ENCODE results near the gene SULT1A1.

SULT1A1 gene

DNA sequence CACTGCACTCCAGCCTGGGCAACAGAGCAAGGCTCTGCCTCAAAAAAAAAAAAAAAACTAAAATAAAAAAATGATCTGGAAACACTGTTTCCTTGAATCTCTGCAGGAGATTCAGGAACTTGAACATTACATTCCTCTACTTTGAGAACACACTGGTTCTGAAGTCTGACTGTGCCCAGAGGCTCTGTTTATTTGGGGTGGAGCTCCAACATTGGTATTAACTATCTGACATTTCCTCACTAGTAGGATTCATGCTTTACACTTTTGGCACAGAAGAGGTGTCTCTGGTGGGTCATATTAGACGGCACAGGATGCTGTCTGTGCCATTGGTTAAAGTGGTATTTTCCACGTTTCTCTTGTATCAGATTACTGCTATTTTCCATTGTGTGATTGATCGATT, 23.4 kb downstream of the SULT1A1 start:
- TF ChIP-seq, protein P1, sequence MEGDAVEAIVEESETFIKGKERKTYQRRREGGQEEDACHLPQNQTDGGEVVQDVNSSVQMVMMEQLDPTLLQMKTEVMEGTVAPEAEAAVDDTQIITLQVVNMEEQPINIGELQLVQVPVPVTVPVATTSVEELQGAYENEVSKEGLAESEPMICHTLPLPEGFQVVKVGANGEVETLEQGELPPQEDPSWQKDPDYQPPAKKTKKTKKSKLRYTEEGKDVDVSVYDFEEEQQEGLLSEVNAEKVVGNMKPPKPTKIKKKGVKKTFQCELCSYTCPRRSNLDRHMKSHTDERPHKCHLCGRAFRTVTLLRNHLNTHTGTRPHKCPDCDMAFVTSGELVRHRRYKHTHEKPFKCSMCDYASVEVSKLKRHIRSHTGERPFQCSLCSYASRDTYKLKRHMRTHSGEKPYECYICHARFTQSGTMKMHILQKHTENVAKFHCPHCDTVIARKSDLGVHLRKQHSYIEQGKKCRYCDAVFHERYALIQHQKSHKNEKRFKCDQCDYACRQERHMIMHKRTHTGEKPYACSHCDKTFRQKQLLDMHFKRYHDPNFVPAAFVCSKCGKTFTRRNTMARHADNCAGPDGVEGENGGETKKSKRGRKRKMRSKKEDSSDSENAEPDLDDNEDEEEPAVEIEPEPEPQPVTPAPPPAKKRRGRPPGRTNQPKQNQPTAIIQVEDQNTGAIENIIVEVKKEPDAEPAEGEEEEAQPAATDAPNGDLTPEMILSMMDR (IDR thresholded peaks at IDR 0.05; ENCODE audit: insufficient read depth, low read length, missing control alignments): no peak
- ChIA-PET POLR2A (no interaction called here), CTCF (interaction anchor here (0.6 to 1.3 kb wide), 3 partner anchors 8 to 32 kb away, joined by 3 to 5 read pairs (median 3); no protein-coding TSS in a partner anchor)
- DNase-seq (ENCODE audit: low read depth, low spot score): no peak
- H3K4me3 ChIP-seq (ENCODE audit: low read depth, low read length): no peak overlapping the region

GRCh38 chr16:28585674-28586073, 24.2 kb downstream of the SULT1A1 start:
- no peak overlapping the region for H3K4me3 ChIP-seq (ENCODE audit: low read depth, low read length)
- CTCF ChIA-PET: interaction anchor here (1.1 to 1.3 kb wide), 2 partner anchors 9 to 31 kb away, joined by 3 to 5 read pairs; no protein-coding TSS in a partner anchor
- TF ChIP-seq, protein P1 (IDR thresholded peaks at IDR 0.05; ENCODE audit: insufficient read depth, low read length, missing control alignments): no peak
- DNase-seq (ENCODE audit: low read depth, low spot score): no peak
- POLR2A ChIA-PET: no interaction called here

- no peak overlapping the region for H3K4me3 ChIP-seq (ENCODE audit: low read depth, low read length)
- DNase-seq (ENCODE audit: low read depth, low spot score): no peak
- POLR2A ChIA-PET: no interaction called here
- CTCF ChIA-PET: no interaction called here
- TF ChIP-seq, protein P1 (IDR thresholded peaks at IDR 0.05; ENCODE audit: insufficient read depth, low read length, missing control alignments): no peak
These were observed 29.0 kb downstream of the SULT1A1 start for GRCh38 chr16:28580726-28581315.

DNA sequence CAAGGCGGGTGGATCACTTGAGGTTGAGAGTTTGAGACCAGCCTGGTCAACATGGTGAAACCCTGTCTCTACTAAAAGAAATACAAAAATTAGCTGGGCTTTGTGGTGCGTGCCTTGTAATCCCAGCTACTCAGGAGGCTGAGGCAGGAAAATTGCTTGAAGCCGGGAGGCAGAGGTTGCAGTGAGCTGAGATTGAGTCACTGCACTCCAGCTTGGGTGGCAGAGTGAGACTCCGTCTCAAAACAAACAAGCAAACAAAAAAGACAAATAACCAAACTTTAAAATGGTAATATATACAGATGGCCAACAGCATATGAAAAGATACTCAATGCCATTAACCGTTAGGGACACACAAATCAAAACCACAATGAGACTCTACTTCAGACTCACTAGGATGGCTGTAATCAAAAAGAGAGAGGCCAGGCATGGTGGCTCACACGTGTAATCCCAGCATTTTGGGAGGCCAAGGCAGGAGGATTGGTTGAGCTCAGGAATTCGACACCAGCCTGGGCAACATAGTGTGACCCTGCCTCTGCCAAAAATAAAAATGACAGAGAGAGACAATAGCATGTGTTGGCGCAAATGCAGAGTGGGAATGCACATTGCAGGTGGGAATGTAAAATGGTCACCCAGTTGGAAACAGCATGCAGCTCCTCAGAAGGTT, 34.3 kb downstream of the SULT1A1 start:
- POLR2A ChIA-PET: no interaction called here
- TF ChIP-seq, protein P1 (IDR thresholded peaks at IDR 0.05; ENCODE audit: insufficient read depth, low read length, missing control alignments): no peak
- no peak overlapping the region for H3K4me3 ChIP-seq (ENCODE audit: low read depth, low read length)
- CTCF ChIA-PET: no interaction called here
- DNase-seq (ENCODE audit: low read depth, low spot score): no peak

DNA sequence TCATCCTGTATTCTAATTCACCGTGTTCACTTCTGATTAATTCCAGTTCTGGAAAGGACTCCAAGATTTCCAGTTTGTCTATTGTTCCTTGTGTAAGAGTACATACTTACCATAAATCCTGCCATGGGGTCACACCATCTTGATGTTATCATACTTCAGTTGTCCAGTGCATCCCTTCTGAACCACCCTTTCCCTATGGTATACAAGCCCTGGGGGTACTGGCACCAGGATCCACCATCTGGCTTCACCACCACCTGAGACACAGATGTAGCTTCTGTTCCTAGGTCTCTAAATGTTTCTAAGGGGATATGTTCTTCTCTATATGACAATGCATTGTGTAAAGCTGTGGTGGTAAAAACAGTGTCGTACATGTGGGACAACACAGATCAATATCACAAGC, 34.9 kb downstream of the SULT1A1 start:
- no peak for DNase-seq (ENCODE audit: low read depth, low spot score)
- TF ChIP-seq, protein P1 (IDR thresholded peaks at IDR 0.05; ENCODE audit: insufficient read depth, low read length, missing control alignments): no peak
- ChIA-PET POLR2A (no interaction called here), CTCF (no interaction called here)
- H3K4me3 ChIP-seq (ENCODE audit: low read depth, low read length): no peak overlapping the region
